ENCODE results near the gene CH25H.

DNA sequence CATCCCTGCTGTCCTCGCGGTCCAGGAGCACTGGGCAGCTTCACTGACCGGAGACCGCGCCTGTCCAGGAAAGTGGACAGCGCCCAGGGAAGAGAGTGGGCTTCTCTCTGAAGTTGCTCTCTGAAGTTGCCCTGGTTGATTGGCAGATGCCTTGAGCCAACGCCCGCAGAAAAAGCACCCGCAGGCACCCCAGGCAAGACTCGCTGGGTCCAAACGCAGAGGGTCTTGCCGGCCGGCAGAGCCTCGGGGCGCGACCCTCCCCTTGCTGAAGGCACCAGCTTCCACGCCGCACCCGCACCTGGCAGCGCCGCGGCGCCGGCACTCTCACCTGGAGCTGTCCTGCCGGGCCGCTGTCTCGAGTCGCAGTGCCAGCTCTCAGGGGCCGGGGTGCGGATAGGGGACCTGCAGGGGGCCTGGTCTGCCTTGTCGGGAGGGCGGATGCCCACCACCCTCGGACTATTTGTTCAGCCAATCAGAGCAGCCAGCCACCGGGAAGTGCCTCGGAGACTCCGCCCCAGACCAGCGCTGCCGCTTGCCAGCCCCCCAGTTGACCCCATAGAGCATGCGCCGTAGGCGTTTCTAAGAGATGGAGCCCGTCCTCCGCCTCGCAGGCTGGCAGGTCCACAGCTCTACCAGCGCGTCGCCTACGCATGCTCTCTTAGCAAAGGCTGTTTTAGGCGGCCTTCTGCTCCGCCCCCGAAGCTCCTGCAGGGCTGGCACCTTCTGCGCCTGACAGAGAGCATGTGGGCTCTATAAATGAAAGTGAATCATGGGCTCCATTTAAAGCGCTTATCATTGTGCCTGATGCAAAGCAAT is 44.5 kb upstream of the CH25H start, which contains the start of gene LIPA:
- TF ChIP-seq CEBPB (IDR thresholded peaks at IDR 0.05) (no peak), NFIC (IDR thresholded peaks at IDR 0.05) (peak; percentile 36)
